ENCODE data around the gene BCL2. TPM values are rescaled to one million over a fixed set of nuclear protein-coding genes. Genes with fewer than 3 reads are reported as not detected.

BCL2 gene
- total RNA-seq, 1 experiment from 2014 or later, result 1.3 TPM

- Histone ChIP-seq H4K5ac (ENCODE audit: insufficient read length, low read depth, low read length) (no peak overlapping the region), H4K91ac (ENCODE audit: insufficient read length, low read depth, low read length) (no peak overlapping the region), H2BK5ac (ENCODE audit: insufficient read length, low read length) (no peak overlapping the region), H3K79me1 (ENCODE audit: insufficient read depth, low read depth, low read length, poor library complexity, severe bottlenecking) (no peaks in the 10 kb centered on the region), H3K9ac (ENCODE audit: extremely low read depth, insufficient read length, low read length) (no peak overlapping the region), H2AFZ (ENCODE audit: low read length) (no peak overlapping the region), H3K27me3 (ENCODE audit: insufficient read depth, low read length) (no peaks in the 10 kb centered on the region), H3K79me2 (ENCODE audit: insufficient read depth, low read length) (no peaks in the 10 kb centered on the region), H4K8ac (replicated peaks; ENCODE audit: insufficient read length, low read depth, low read length) (no peak overlapping the region), H3K56ac (ENCODE audit: insufficient read length, low read depth, low read length) (no peak overlapping the region), H3K27ac (ENCODE audit: insufficient read length, low read depth, low read length) (no peak overlapping the region), H2BK12ac (ENCODE audit: insufficient read length, low read depth, low read length) (no peak overlapping the region), H3K4ac (ENCODE audit: low read depth, low read length) (no peak overlapping the region), H2BK120ac (ENCODE audit: low read depth, low read length, poor library complexity, severe bottlenecking) (no peak overlapping the region), H2BK20ac (ENCODE audit: low read depth, low read length, poor library complexity, severe bottlenecking) (no peak overlapping the region), H2AK5ac (ENCODE audit: insufficient read length, low read length) (no peak overlapping the region), H3K23me2 (ENCODE audit: insufficient read length, low read depth, low read length, poor library complexity, severe bottlenecking) (no peaks in the 10 kb centered on the region), H3T11ph (ENCODE audit: low read length) (no peak overlapping the region), H3K4me2 (ENCODE audit: insufficient read depth, insufficient read length, low read length) (no peak overlapping the region), H3K18ac (ENCODE audit: insufficient read length, low read depth, low read length) (no peak overlapping the region), H4K20me1 (ENCODE audit: control insufficient read depth, insufficient read depth, insufficient read length) (no peaks in the 10 kb centered on the region), H3K14ac (ENCODE audit: insufficient read depth, low read length) (no peak overlapping the region), H3K23ac (ENCODE audit: insufficient read length, low read depth, low read length) (no peak overlapping the region), H3K4me1 (ENCODE audit: insufficient read depth, low read length) (no peaks in the 10 kb centered on the region; the same call in 1 of the 2 replicates), H2BK15ac (ENCODE audit: low read depth, low read length) (no peak overlapping the region), H3K9me3 (ENCODE audit: control insufficient read depth, low read depth, low read length) (no peaks in the 10 kb centered on the region)
- no CpG with 5 or more reads among the region's 5 CpGs for WGBS (ENCODE audit: extremely low coverage, insufficient read length, low lambda C conversion rate)
- H3K27ac Mint-ChIP-seq, result no peak overlapping the region
- H3K4me3 Mint-ChIP-seq, result no peak overlapping the region
- H3K36me3 Mint-ChIP-seq (ENCODE audit: insufficient read depth in 1 of 3, low read depth in 3 of 3), result no peaks in the 10 kb centered on the region
- no peak for DNase-seq
- TF ChIP-seq CTCF (conservative IDR thresholded peaks at IDR 0.05), result no peak
- no peaks in the 10 kb centered on the region for H3K9me3 Mint-ChIP-seq
- H3K4me1 Mint-ChIP-seq, result peaks cover 10 to 14% of the 10 kb centered on the region in 2 experiments
- H3K27me3 Mint-ChIP-seq (ENCODE audit: low read depth), result no peaks in the 10 kb centered on the region; the same call in 1 of the 2 replicates
Observed at GRCh38 chr18:63291278-63291677, 28.3 kb downstream of the BCL2 start.

Measured in H9 (cell line).